ENCODE data around the gene PLIN1. TPM values are rescaled to one million over a fixed set of nuclear protein-coding genes. Genes with fewer than 3 reads are reported as not detected.
"Not testable (repeated sequence)": the region's sequence is repeated elsewhere in the genome, so short reads cannot be mapped to it uniquely, and the experiment has no call there.

PLIN1 gene
- total RNA-seq, 1 donor from 2014 or later, result 1.6 TPM

DNA sequence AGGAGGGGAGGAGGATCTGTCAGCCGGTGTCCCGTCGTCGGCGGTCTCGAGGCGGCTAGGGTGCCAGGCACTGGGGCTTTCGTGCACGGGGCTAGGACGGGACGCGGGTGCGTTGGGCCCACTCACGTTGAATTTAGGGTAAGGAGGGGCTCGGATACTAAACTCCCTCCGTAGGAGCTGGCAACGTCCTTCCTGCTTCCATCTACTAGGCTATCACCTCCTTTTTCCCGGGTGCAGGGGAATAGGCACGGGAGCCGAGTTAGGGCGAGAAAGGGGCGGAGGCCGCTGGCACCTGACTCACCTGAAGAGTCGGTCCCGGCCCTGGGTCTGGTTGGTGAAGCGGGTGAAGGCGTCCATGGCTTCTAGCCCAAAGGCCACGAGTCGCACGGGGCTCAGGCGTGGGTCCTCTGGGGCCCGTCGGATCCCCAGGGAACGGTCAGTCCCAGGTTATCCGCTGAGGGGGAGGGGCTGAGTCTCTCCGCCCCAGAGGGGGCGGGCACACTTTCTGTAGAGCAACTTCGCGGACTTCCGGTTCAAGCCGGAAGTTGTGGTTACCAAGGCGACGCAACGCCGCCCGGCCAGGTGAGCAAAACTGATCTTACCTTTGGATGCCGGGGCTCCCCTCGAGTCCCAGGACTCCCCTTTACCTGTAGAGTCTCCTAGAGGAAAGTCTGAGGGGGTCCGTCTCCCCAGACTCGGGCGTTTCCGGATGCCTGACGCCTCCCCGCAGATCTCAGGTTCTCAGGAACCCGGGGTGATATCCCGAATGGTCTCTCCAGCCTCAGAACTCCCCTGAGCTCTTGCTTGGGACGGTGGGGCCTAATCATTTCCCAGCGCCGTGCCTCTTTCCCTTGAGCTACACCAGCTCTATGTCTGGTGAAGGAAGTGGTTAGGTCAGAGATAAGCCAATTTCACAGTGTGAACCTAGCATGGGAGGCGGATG, 11.4 kb upstream of the PLIN1 start, which contains the start of the genes PEX11A and WDR93:
TSS of gene PEX11A (minus strand) at position 479 of the 943 bp plus-strand sequence. CDS start at position 357, 122 bp downstream.
TSS of gene WDR93 (plus strand) at position 536 of the 943 bp plus-strand sequence. CDS start 10,936 bp downstream, outside the sequence.
- intact Hi-C loops (cut with micrococcal nuclease), result no loop called here
- DNase-seq, result peak; percentile 79
- TF ChIP-seq, protein P1, sequence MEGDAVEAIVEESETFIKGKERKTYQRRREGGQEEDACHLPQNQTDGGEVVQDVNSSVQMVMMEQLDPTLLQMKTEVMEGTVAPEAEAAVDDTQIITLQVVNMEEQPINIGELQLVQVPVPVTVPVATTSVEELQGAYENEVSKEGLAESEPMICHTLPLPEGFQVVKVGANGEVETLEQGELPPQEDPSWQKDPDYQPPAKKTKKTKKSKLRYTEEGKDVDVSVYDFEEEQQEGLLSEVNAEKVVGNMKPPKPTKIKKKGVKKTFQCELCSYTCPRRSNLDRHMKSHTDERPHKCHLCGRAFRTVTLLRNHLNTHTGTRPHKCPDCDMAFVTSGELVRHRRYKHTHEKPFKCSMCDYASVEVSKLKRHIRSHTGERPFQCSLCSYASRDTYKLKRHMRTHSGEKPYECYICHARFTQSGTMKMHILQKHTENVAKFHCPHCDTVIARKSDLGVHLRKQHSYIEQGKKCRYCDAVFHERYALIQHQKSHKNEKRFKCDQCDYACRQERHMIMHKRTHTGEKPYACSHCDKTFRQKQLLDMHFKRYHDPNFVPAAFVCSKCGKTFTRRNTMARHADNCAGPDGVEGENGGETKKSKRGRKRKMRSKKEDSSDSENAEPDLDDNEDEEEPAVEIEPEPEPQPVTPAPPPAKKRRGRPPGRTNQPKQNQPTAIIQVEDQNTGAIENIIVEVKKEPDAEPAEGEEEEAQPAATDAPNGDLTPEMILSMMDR (IDR thresholded peaks at IDR 0.05; ENCODE audit: borderline replicate concordance), result no peak
- H3K27ac ChIP-seq (replicated peaks), result peak within 1 kb of the TSS; percentile 48
- H3K9me3 ChIP-seq (replicated peaks), result no peaks in the 10 kb centered on the region
- H3K4me3 ChIP-seq, result peak within 1 kb of the TSS; percentile 74
- H3K27me3 ChIP-seq (ENCODE audit: low read depth), result no peaks in the 10 kb centered on the region
- H3K36me3 ChIP-seq, result no peaks in the 10 kb centered on the region
- H3K4me1 ChIP-seq, result peaks cover 29% of the 10 kb centered on the region

DNA sequence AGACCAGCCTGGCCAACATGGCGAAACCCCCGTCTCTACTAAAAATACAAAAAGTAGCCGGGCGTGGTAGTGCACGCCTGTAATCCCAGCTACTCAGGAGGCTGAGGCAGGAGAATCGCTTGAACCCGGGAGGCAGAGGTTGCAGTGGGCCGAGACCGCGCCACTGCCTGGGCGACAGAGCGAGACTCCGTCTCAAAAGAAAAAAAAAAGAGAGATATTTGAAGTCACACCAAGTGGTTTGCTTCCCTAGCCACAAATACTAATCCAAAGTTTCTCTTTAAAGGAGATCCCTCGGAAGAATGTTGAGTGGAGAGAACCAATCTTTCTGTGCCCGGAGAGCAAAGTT, 10.7 kb upstream of the PLIN1 start:
- DNase-seq; H3K27me3 ChIP-seq (ENCODE audit: low read depth); intact Hi-C loops (cut with micrococcal nuclease); H3K36me3 ChIP-seq; H3K9me3 ChIP-seq (replicated peaks): not testable (repeated sequence)
- peak overlapping the region; percentile 74 for H3K4me3 ChIP-seq
- peaks cover 34% of the 10 kb centered on the region for H3K4me1 ChIP-seq
- H3K27ac ChIP-seq (replicated peaks), result peak overlapping the region; percentile 48

DNA sequence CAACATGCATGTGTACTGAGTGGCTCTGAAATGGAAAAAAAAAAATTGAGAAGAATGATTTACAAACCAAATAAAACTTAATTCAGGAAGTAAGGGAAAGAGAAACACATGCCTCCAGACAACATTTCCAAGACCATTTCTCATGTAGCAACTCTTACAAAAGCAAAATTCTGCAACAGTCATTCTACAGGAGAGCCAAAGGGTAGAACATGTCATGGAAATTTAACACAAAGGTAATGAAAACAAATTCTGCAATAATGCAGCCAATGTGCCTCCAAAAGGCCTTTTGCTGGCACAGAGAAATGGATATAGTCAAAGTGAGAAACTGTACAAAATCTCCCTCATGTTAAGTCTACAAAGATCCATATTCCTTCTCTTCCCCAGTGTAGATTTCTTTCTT, 7.4 kb upstream of the PLIN1 start:
- H3K9me3 ChIP-seq (replicated peaks), result no peaks in the 10 kb centered on the region
- no peak overlapping the region for H3K4me3 ChIP-seq
- DNase-seq, result no peak
- H3K27ac ChIP-seq (replicated peaks), result no peak overlapping the region
- peaks cover 6% of the 10 kb centered on the region for H3K36me3 ChIP-seq
- intact Hi-C loops (cut with micrococcal nuclease), result no loop called here
- no peaks in the 10 kb centered on the region for H3K27me3 ChIP-seq (ENCODE audit: low read depth)
- TF ChIP-seq, protein P1 (IDR thresholded peaks at IDR 0.05; ENCODE audit: borderline replicate concordance), result no peak
- H3K4me1 ChIP-seq, result peaks cover 51% of the 10 kb centered on the region

DNA sequence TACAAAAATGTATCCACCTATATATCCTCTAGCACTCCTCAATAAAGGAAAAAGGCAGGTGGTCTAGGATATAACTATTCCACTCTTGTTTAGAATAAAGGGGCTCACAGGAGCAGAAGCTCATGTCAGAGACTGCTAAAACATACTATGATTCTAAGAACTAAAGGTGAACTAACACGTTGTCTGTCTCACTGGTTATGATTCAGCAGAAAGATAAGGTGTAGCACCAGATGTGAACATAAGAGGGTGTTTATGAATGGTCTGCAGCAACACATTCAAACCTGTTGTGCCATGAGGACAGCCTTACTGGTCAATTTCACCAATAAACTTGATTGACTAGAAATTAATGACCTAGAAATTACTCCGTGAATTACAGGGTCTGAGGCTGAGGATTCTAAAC, 6.8 kb upstream of the PLIN1 start:
- H3K4me3 ChIP-seq, result no peak overlapping the region

DNA sequence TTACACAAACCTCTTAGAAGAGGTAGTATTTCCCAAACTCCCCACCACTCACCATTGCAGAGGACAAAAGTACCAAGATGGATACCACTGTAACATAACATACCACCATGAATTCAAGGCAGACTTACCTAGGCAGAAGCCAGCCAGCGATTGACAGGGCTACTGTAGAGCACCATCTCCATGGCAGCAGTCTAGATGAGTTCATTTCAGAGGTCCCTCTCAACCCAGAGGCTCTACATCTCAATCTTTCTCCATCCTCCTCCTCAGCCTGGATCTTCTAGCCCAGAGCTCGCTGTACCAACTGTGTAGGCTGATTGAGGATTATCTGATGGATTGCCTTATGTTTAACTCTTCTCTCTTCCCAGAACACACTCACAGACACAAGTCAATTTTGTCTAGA, 2.0 kb upstream of the PLIN1 start:
- DNase-seq, result no peak
- intact Hi-C loops (cut with micrococcal nuclease), result no loop called here
- H3K27me3 ChIP-seq (ENCODE audit: low read depth), result no peaks in the 10 kb centered on the region
- peak overlapping the region; percentile 88 for H3K27ac ChIP-seq (replicated peaks)
- H3K9me3 ChIP-seq (replicated peaks), result no peaks in the 10 kb centered on the region
- H3K4me1 ChIP-seq, result peaks cover 53% of the 10 kb centered on the region
- H3K36me3 ChIP-seq, result peaks cover 6% of the 10 kb centered on the region
- H3K4me3 ChIP-seq, result no peak overlapping the region
- TF ChIP-seq, protein P1 (IDR thresholded peaks at IDR 0.05; ENCODE audit: borderline replicate concordance), result no peak

More for the DNA sequence above, 6.8 kb upstream of the PLIN1 start:
- Histone ChIP-seq H3K36me3 (peaks cover 6% of the 10 kb centered on the region), H3K27ac (replicated peaks) (no peak overlapping the region), H3K9me3 (replicated peaks) (no peaks in the 10 kb centered on the region), H3K4me1 (peaks cover 55% of the 10 kb centered on the region), H3K27me3 (ENCODE audit: low read depth) (no peaks in the 10 kb centered on the region)
- intact Hi-C loops (cut with micrococcal nuclease), result no loop called here
- no peak for DNase-seq
- TF ChIP-seq, protein P1 (IDR thresholded peaks at IDR 0.05; ENCODE audit: borderline replicate concordance), result no peak
